Esophagus squamous epithelium (tissue), 4 donors: ENCODE data around the gene RAD9B.

ENCODE experiments used
- POLR2A ChIP-seq, 4 donors: fragments of 450-650 bp; IDR thresholded peaks; one replicate each; pipeline ENCODE4 v1.6.1; 2017; ENCODE audit warnings: antibody characterized with exemption in 4 of 4, mild to moderate bottlenecking in 4 of 4, moderate library complexity in 3 of 4
- TF ChIP-seq, protein P1 (sequence below), 6 experiments: fragments of 450-650 bp in 4 of 6; fragments of 200-600 bp in 2 of 6; sonication (generic) in 2 of 6; IDR thresholded peaks; one replicate each; pipeline ENCODE4 v1.5.1; 2016 to 2019; ENCODE audit warnings: antibody characterized with exemption in 6 of 6, mild to moderate bottlenecking in 4 of 6, moderate library complexity in 4 of 6

DNA sequence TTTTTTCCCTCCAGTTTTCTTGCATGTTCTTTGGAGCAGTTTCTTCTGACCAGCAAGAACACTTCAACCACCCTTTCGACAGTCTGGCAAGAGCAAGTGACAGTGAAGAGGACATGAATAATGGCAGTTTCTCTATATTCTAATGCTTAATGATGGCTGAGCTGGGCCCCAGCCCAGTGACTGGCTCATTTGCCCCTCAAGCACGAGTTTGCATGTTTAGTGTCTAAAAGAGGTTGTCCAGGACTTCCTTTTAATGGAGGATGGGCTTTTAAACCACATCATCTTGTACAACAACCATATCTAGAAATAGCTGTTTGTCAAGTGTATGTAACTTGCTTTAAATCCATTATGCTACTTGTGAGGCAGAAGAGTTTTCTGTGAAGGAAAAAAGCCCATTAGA lies 28.4 kb downstream of the RAD9B start:
- TF ChIP-seq, protein P1, sequence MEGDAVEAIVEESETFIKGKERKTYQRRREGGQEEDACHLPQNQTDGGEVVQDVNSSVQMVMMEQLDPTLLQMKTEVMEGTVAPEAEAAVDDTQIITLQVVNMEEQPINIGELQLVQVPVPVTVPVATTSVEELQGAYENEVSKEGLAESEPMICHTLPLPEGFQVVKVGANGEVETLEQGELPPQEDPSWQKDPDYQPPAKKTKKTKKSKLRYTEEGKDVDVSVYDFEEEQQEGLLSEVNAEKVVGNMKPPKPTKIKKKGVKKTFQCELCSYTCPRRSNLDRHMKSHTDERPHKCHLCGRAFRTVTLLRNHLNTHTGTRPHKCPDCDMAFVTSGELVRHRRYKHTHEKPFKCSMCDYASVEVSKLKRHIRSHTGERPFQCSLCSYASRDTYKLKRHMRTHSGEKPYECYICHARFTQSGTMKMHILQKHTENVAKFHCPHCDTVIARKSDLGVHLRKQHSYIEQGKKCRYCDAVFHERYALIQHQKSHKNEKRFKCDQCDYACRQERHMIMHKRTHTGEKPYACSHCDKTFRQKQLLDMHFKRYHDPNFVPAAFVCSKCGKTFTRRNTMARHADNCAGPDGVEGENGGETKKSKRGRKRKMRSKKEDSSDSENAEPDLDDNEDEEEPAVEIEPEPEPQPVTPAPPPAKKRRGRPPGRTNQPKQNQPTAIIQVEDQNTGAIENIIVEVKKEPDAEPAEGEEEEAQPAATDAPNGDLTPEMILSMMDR (IDR thresholded peaks at IDR 0.05) = no peak
- no peak for TF ChIP-seq POLR2A (IDR thresholded peaks at IDR 0.05)
